Endometrial microvascular endothelial cells (primary cell): ENCODE results near the gene SOCS3. TPM values are rescaled to one million over a fixed set of nuclear protein-coding genes. Genes with fewer than 3 reads are reported as not detected.

Source experiments
- in situ Hi-C: cut with HindIII; loops from 2 replicates; pipeline ENCODE4 v1.10.0; 2017; ENCODE audit warnings: low sequenced_read_pairs, low pct_unique_long_range_greater_than_20kb; ENCODE audit errors: inconsistent ontology term
- total RNA-seq: library from RNA; depleted of rRNA; stranded (reverse); fragments of >200 nt; gene quantifications from one replicate; pipeline ENCODE4 v1.2.3, GENCODE V29; 2015; ENCODE audit errors: inconsistent ontology term

SOCS3 gene
- total RNA-seq, 1 donor from 2014 or later = 32.7 TPM

- in situ Hi-C loops = no loop called here
Measured at GRCh38 chr17:78357177-78357586, 2.7 kb downstream of the SOCS3 start.

- in situ Hi-C loops = no loop called here
Measured at GRCh38 chr17:78356101-78356713, 3.7 kb downstream of the SOCS3 start.

- in situ Hi-C loops = no loop called here
Measured at GRCh38 chr17:78355701-78356100, 4.2 kb downstream of the SOCS3 start.

- in situ Hi-C loops = no loop called here
Measured at GRCh38 chr17:78355045-78355641, 4.7 kb downstream of the SOCS3 start.

GRCh38 chr17:78353834-78354233 is 6.0 kb downstream of the SOCS3 start:
- in situ Hi-C loops = no loop called here

- in situ Hi-C loops = no loop called here
Measured at GRCh38 chr17:78351449-78352006, 8.3 kb downstream of the SOCS3 start.

- in situ Hi-C loops = no loop called here
Measured at GRCh38 chr17:78349891-78350642, 9.8 kb downstream of the SOCS3 start.

- in situ Hi-C loops = no loop called here
Measured at GRCh38 chr17:78348055-78348770, 11.7 kb downstream of the SOCS3 start.

- in situ Hi-C loops = no loop called here
Measured at GRCh38 chr17:78347453-78347852, 12.4 kb downstream of the SOCS3 start.

GRCh38 chr17:78346605-78347250 is 13.1 kb downstream of the SOCS3 start:
- in situ Hi-C loops = no loop called here

- in situ Hi-C loops = no loop called here
Measured at GRCh38 chr17:78345791-78346494, 13.9 kb downstream of the SOCS3 start.

- in situ Hi-C loops = no loop called here
Measured at GRCh38 chr17:78345172-78345571, 14.7 kb downstream of the SOCS3 start.

GRCh38 chr17:78344666-78345065 is 15.2 kb downstream of the SOCS3 start:
- in situ Hi-C loops = no loop called here

GRCh38 chr17:78343543-78344201 is 16.2 kb downstream of the SOCS3 start:
- in situ Hi-C loops = no loop called here

GRCh38 chr17:78343187-78343542 is 16.7 kb downstream of the SOCS3 start:
- in situ Hi-C loops = no loop called here

GRCh38 chr17:78342449-78343186 is 17.3 kb downstream of the SOCS3 start:
- in situ Hi-C loops = no loop called here
